IMR-90 (cell line): ENCODE data around the gene HOXB1.

ENCODE experiments used
- BHLHE40 ChIP-seq: fragments of 150-350 bp; IDR thresholded peaks from 2 replicates; pipeline ENCODE4 v1.6.1; 2016; ENCODE audit warnings: mild to moderate bottlenecking, low read depth, low read length
- CEBPB ChIP-seq: IDR thresholded peaks from 2 replicates; pipeline ENCODE4 v1.6.1; 2012; ENCODE audit warnings: low read depth, low read length, improper control_type of control experiment
- CHD1 ChIP-seq: IDR thresholded peaks from 2 replicates; pipeline ENCODE4 v1.6.1; 2012; ENCODE audit warnings: low read depth, low read length, improper control_type of control experiment
- CTCF ChIP-seq: conservative IDR thresholded peaks from 2 replicates; pipeline ENCODE4 v1.5.1; 2012; ENCODE audit warnings: mild to moderate bottlenecking, low read depth, low read length, improper control_type of control experiment
- ELK1 ChIP-seq: fragments of 150-350 bp; IDR thresholded peaks from 2 replicates; pipeline ENCODE4 v1.6.1; 2016; ENCODE audit warnings: low read depth, mild to moderate bottlenecking, low read length, moderate library complexity, borderline replicate concordance
- FOS ChIP-seq: fragments of 150-350 bp; IDR thresholded peaks from 2 replicates; pipeline ENCODE4 v1.6.1; 2016; ENCODE audit warnings: low read depth, low read length
- MAFK ChIP-seq: IDR thresholded peaks from 2 replicates; pipeline ENCODE4 v1.6.1; 2012; ENCODE audit warnings: low read depth, low read length, improper control_type of control experiment
- MAZ ChIP-seq: IDR thresholded peaks from 2 replicates; pipeline ENCODE4 v1.6.1; 2012; ENCODE audit warnings: low read depth, mild to moderate bottlenecking, low read length, improper control_type of control experiment, moderate library complexity, borderline replicate concordance
- POLR2A ChIP-seq: IDR thresholded peaks from 2 replicates; pipeline ENCODE4 v1.6.1; 2012; ENCODE audit warnings: mild to moderate bottlenecking, low read depth, low read length
- RAD21 ChIP-seq: IDR thresholded peaks from 2 replicates; pipeline ENCODE4 v1.6.1; 2012; ENCODE audit warnings: low read length, improper control_type of control experiment
- RCOR1 ChIP-seq: IDR thresholded peaks from 2 replicates; pipeline ENCODE4 v1.6.1; 2012; ENCODE audit warnings: mild to moderate bottlenecking, low read length, improper control_type of control experiment; ENCODE audit not compliant: insufficient replicate concordance
- RFX5 ChIP-seq: IDR thresholded peaks from 2 replicates; pipeline ENCODE4 v1.8.0; 2012; ENCODE audit warnings: low read depth, mild to moderate bottlenecking, low read length, moderate library complexity
- SMC3 ChIP-seq: fragments of 150-350 bp; IDR thresholded peaks from 2 replicates; pipeline ENCODE4 v1.6.1; 2016; ENCODE audit warnings: low read depth, mild to moderate bottlenecking, antibody characterized with exemption, low read length, moderate library complexity
- TF ChIP-seq, protein P1 (sequence below): fragments of 150-350 bp; IDR thresholded peaks from 2 replicates; pipeline ENCODE4 v1.6.1; 2017; ENCODE audit warnings: mild to moderate bottlenecking, antibody characterized with exemption, low read length, low read depth

DNA sequence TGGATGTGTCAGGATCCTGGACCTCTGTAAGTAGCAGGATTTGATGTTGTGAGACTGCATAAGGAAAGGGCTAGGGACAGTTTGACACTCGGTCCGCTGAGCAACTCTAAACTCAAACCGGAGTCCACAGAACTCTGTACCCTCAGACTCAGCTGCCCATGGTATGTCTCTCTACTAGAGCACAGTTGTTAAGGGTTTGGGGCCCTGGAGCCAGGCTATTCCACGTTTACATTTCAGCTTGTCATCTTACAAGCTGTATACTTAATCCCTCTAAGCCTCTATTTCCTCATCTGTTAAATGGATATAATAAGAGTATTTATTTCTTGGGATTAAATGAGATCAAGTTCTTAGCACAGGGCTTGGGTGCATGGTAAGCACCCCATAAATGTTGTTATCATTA is 27.9 kb downstream of the HOXB1 start:
- no peak for TF ChIP-seq RCOR1
- no peak for TF ChIP-seq RAD21
- TF ChIP-seq MAZ = no peak
- TF ChIP-seq CTCF = no peak
- no peak for TF ChIP-seq BHLHE40
- TF ChIP-seq POLR2A = no peak
- TF ChIP-seq CEBPB = no peak
- TF ChIP-seq CHD1 = no peak
- no peak for TF ChIP-seq RFX5
- no peak for TF ChIP-seq FOS
- TF ChIP-seq SMC3 = no peak
- TF ChIP-seq, protein P1, sequence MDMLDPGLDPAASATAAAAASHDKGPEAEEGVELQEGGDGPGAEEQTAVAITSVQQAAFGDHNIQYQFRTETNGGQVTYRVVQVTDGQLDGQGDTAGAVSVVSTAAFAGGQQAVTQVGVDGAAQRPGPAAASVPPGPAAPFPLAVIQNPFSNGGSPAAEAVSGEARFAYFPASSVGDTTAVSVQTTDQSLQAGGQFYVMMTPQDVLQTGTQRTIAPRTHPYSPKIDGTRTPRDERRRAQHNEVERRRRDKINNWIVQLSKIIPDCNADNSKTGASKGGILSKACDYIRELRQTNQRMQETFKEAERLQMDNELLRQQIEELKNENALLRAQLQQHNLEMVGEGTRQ = no peak
- TF ChIP-seq MAFK = no peak
- no peak for TF ChIP-seq ELK1
